GM21526 (cell line): ENCODE results near the gene CD37.
A peak's percentile ranks its signal among the peaks of the same experiment; 100 is the strongest.

ENCODE experiments used
- ATAC-seq: cut with Tn5 transposase; IDR thresholded peaks from one replicate; pipeline ENCODE4 v1.9.1; 2021; ENCODE audit warnings: moderate library complexity; ENCODE audit not compliant: unreplicated experiment, low FRiP score

CD37 gene

GRCh38 chr19:49344505-49345423, 9.6 kb downstream of the CD37 start:
- ATAC-seq: no peak

DNA sequence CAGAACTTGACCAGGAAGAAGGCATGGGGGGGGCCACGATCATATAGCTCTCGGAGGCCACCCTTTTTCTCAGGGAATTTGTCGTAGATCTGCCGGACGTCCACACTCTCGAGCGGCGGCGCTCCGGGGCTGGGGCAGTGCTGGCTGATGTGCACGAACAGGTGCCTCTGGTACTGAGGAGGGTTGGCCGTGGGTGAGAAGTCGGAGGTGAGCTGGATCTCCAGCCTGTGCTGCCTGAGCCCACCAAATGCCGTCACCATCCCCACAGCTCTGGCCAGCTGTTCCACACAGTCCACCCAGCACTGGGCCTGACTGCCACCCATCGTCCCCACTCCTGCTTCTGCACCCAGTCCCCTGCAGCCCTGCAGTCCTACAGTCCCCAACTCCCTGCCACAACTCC, 12.0 kb downstream of the CD37 start:
- ATAC-seq: no peak

DNA sequence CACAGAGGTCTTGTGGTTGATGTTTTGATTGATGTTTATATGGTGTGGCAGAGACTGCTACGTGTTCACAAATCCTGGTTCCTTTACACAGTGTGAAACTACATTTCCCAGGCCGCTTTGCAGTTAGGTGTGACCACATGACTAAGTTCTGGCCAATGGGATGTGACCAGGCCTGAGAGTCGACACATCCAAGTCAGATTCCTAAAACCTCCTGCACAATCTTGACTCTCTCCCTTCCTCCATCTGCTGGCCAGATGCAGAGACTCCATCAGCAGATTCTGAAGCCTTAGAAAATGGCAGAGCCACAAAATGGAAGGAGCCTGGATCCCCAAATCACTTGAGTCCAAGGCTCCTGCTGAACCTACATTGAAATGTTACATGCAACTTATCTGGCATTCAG, 12.6 kb downstream of the CD37 start:
- no peak for ATAC-seq

GRCh38 chr19:49348305-49349189, 13.3 kb downstream of the CD37 start:
- no peak for ATAC-seq

GRCh38 chr19:49349567-49349966, 14.4 kb downstream of the CD37 start:
- no peak for ATAC-seq

DNA sequence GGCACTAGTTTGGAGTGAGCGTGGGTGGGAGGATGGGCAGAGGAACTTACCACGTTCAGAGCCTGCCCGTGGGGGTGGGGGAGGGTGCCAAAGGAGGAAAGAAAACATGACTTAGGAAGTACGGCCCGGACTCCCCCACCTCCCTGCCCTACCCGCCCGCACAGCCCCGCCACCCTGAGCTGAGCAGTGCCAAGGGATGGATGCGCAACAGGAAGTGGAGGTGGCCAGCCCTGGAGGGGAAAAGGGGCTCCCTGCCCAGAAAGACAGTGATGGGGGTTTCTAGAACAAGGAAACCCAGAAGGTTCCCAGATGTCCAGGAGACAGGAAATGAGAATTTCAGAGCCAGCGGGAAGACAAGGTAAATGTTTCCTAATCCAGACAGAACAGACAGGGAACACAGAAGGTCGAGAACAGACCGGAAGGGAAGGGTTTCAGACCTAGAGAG, 20.7 kb downstream of the CD37 start:
- ATAC-seq: no peak

GRCh38 chr19:49356382-49356781, 21.2 kb downstream of the CD37 start:
- no peak for ATAC-seq

DNA sequence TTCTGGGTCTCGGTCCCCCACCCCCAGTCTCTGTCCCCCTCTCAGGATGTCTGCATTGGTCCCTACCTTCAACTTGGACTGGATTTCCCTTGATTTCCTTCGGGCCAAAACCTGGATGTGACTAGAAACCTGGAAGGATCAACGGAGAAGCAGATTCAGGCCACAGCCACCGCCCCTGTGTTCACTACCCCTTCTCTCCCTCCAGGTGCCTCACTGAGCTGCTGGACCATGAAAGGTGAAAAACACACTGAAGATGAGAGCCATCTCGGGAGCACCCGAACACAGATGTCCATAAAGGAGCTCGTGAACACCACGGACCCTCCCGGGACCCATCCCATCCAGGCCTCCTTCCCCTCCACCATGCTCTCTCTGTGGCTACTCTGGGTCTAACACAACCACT, 22.0 kb downstream of the CD37 start:
- ATAC-seq: no peak

GRCh38 chr19:49359851-49360820, 24.9 kb downstream of the CD37 start:
- no peak for ATAC-seq

DNA sequence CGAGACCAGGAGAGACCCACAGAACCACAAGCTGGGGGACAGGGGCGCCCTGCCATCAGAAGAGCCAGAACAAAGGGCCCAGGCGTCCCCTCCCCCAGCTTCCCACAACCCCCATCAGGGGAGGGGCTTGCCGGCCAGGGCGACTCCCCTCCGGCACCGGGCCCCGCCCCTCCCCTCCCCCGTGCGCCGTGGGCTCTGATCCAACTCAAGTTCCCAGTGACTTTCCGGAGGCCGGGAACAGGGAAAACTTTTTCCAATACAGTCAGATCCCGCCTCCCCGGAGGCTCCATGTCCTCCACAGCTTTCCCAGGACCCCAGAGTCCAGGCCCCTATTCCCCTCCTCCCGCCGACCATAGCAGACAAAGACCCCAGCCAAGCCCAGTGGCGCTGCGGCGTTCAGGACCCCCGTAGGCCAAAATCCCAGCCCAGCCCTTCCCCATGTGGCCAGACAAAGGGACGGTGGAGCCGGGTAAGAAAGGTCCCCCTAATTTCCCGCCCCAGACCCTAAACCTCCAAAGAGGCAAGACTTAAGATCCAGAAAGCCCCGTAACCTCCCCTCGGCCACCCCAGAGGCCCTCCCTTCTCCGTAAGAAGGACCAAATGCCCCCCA, 26.3 kb downstream of the CD37 start:
- no peak for ATAC-seq

DNA sequence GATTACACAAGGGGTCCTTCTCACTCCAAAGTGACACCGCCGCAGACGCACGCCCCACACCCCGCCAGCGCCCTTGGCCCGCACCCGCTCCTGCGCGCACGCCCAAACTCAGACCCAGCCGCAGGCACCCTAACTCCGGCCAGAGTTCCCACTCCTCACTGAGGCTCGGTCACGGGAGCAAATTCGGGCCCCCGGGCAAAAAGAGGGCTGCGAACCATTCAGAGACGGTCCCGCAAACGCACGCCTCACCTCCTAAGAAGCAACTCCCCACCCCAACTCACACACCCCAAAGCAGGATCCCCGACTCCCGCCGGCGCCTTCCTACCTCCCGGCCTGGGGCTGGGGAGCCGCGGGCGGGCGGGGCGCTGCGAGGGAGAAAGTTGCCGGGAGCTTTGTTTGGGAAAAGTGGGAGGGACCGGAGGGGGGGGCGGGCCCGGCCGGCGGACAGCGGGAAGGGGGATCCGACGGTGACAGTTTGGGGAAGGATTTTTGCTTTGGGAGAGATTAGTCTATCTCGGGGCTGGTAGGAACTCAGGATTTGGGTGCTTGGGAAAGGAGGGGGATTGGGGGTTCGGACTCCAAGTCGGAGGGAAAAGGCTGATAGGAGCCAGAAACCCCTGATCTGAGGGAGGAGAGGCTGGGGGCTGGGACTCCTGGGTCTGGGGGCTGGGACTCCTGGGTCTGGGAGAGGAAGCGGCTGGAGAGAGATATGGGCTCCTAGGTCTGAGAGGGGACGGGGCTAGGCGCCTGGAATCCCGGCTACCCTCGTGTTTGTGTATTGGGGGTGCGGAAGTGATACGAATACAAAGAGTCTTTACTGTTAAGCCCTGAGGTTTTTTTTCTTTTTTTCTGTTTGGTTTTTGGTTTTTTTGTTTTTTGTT, 27.1 kb downstream of the CD37 start, which contains the start of gene TEAD2:
Gene TEAD2 (minus strand): TSS at position 369 of the 881 bp plus-strand sequence. CDS start 2,341 bp downstream, outside the sequence.
- ATAC-seq: no peak

DNA sequence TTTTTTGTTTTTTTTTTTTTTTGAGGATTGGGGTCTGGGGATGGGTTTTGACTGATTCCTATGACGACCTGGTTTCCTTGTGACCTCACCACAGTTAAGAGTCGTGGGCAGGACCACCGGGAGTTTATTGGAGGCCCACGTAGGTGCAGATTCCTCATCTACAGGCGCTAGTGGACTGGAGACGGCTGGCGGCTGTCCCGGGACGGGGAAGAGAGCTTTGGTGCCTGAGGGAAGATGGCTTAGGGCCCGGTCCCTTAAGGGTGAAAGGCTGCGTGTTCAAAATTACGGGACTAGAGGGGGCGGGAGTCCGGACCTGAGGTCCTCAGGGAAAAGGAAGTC, 27.7 kb downstream of the CD37 start:
- no peak for ATAC-seq

DNA sequence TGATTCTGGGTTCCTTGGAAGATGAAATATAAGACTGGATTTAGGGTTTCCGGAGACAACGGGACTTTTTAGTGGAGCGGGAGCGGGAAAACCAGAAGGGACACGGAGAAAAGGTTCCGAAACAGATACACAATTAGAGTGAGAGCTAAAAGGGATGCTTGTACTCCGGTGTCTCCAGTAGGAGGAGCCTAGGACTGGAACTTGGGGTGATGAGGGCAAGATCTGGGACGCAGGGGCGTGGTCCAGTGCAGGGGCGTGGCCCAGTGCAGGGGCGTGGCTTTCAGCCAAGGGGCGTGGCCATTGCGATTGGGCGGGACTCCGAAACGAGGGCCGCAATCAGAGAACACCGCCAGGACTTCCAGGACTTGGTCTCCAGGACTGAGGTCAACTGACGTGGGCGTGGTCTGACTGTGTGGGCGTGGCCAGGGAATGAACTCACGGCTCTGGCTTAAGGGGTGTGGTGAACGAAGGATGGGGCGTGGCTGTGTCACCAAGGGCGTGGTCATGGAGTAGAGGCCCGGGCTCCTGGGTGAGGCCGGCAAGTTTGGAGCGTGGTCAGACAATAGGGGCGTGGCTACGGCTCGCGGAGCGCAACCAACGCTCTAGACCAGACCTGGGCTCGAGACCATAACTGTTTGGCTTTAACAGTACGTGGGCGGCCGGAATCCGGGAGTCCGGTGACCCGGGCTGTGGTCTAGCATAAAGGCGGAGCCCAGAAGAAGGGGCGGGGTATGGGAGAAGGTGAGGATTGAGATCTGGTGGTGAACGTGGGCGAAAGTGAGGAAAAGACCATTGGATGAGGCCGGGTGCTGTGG, 28.3 kb downstream of the CD37 start, which contains the start of gene DKKL1:
Gene DKKL1 (plus strand): TSS at position 610 of the 815 bp plus-strand sequence. CDS start 122 bp downstream, at position 732.
- ATAC-seq: peak; percentile 57

DNA sequence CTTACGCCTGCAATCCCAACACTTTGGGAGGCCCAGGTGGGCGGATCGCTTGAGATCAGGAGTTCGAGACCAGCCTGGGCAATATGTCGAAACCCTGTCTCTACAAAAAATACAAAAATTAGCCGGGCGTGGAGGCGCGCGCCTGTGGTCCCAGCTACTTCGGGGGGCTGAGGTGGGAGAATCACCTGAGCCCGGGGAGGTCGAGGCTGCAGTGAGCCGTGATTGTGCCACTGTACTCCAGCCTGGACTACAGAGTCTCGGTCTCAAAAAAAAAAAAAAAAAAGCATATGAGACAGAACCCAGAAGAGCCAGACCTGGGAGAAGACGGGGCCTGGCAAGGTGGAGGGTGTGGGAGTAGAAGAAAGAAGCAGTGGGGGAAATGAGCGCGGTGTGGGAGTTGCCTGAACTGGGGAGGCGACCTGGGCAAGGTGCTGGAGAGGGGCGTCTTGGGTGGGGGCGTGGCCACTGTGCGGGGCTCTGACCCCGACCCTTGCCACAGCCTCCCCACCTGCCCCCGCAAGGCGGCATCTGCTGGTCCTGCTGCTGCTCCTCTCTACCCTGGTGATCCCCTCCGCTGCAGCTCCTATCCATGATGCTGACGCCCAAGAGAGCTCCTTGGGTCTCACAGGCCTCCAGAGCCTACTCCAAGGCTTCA, 29.0 kb downstream of the CD37 start:
- no peak for ATAC-seq

- ATAC-seq: no peak
Measured at GRCh38 chr19:49366110-49366509, 30.9 kb downstream of the CD37 start.

- ATAC-seq: no peak
Measured at GRCh38 chr19:49368711-49369358, 33.6 kb downstream of the CD37 start.

DNA sequence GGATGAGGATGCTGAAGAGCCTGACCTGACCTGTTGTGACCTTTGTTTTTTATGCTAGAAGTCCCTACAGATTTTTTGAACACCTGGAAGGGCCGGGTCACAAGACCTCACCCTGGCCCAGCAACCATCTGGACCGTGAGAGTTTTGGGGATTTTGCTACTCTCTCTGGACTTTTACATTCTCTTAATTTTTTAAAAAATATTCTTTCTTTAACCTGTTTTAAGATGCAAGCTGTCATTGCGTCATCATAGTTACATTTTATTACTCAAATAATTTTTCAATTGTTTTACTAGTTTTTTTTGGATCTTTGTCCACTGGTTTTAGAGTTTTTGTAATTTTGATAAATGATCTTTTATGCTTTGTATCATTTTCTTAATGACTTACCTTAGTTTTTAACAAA, 36.0 kb downstream of the CD37 start:
- no peak for ATAC-seq
